ENCODE results near the gene C18orf63. TPM values are rescaled to one million over a fixed set of nuclear protein-coding genes. Genes with fewer than 3 reads are reported as not detected.

The C18orf63 gene
- total and polyA plus RNA-seq, 2 donors = under 0.01 to 0.09 TPM

DNA sequence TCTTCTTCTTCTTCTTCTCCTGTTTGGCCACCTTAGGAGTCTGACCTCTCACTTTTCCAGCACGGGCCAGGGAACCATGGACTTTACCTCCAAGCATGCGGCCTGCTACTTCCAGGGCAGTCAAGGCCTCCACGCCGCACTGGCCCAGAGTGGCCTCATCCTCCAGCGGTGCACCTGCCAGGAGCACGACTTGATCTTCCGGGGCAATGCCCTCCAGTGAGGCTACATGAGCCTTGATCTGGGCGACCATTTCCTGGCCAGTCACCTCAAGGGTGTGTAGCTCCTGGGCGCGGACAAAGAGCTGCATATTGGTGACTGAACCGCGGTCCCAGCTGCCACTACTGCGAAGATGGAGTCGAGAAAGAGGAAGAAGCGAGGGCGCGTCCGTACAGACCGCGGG lies 74.4 kb downstream of the C18orf63 start:
- Histone ChIP-seq H3K36me3 (ENCODE audit: control insufficient read depth in 2 of 2, insufficient read depth in 2 of 2, low read length in 1 of 2) (no peaks in the 10 kb centered on the region), H3K27me3 (ENCODE audit: control insufficient read depth in 2 of 2, insufficient read depth in 1 of 2, low read length in 1 of 2) (no peaks in the 10 kb centered on the region), H3K4me3 (ENCODE audit: low read length in 2 of 2) (no peak overlapping the region), H3K9me3 (ENCODE audit: control insufficient read depth in 2 of 2, insufficient read depth in 1 of 2, low read length in 1 of 2) (no peaks in the 10 kb centered on the region), H3K27ac (ENCODE audit: low read depth in 1 of 2, low read length in 1 of 2) (no peak overlapping the region), H3K4me1 (ENCODE audit: control insufficient read depth in 2 of 2, insufficient read depth in 2 of 2, low read length in 2 of 2) (peaks cover 0 to 4% of the 10 kb centered on the region in 2 donors)
- WGBS = 97% methylated on average over 20 of the region's 20 CpGs
- DNase-seq (ENCODE audit: low read depth in 6 of 9, low spot score in 9 of 9) = no peak

DNA sequence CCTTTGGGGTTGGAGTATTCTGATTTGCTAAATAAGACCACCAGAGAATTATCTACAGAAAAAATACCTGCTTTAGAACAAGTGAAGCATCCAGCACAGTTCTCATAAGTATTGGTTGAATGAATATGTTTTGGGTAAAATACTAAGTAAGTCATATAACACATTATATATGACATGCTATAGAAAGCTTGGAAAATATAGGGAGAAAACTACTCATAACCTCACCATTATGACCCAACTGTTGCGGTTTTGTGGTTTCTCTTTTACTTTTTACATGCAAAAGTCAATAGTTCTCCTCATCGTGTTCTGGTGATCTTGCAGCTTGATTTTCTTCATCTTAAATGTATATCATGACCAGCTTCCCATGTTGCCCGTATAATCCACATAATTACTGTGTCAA lies 75.3 kb downstream of the C18orf63 start:
- Histone ChIP-seq H3K9me3 (ENCODE audit: control insufficient read depth in 2 of 2, insufficient read depth in 1 of 2, low read length in 1 of 2) (no peaks in the 10 kb centered on the region), H3K27me3 (ENCODE audit: control insufficient read depth in 2 of 2, insufficient read depth in 1 of 2, low read length in 1 of 2) (no peaks in the 10 kb centered on the region), H3K4me1 (ENCODE audit: control insufficient read depth in 2 of 2, insufficient read depth in 2 of 2, low read length in 2 of 2) (peaks cover 0 to 4% of the 10 kb centered on the region in 2 donors), H3K36me3 (ENCODE audit: control insufficient read depth in 2 of 2, insufficient read depth in 2 of 2, low read length in 1 of 2) (no peaks in the 10 kb centered on the region), H3K27ac (ENCODE audit: low read depth in 1 of 2, low read length in 1 of 2) (no peak overlapping the region), H3K4me3 (ENCODE audit: low read length in 2 of 2) (no peak overlapping the region)
- WGBS = 49% methylated on average over 3 of the region's 3 CpGs
- DNase-seq (ENCODE audit: low read depth in 6 of 9, low spot score in 9 of 9) = no peak

DNA sequence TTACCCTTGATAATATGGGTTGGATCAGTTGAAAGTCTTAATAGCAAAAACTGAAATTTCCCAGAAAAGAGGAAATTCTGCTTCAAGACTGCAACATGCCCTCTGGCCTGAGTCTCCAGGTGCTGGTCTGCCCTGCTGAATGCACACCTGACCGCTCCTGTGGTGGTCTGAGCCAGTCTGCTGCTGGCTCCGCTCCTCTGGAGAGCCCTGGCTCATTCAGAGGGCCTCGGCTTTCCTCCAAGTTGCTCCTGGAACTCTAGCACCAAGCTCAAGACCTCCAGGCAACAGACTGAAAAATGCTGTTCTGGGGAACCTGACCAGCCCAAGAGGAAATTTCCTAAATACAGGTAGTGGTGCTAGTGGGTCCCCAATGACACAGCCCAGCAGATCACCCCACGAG lies 76.7 kb downstream of the C18orf63 start:
- Histone ChIP-seq H3K36me3 (ENCODE audit: control insufficient read depth in 2 of 2, insufficient read depth in 2 of 2, low read length in 1 of 2) (no peaks in the 10 kb centered on the region), H3K4me1 (ENCODE audit: control insufficient read depth in 2 of 2, insufficient read depth in 2 of 2, low read length in 2 of 2) (peaks cover 0 to 4% of the 10 kb centered on the region in 2 donors), H3K4me3 (ENCODE audit: low read length in 2 of 2) (no peak overlapping the region), H3K9me3 (ENCODE audit: control insufficient read depth in 2 of 2, insufficient read depth in 1 of 2, low read length in 1 of 2) (no peaks in the 10 kb centered on the region), H3K27ac (ENCODE audit: low read depth in 1 of 2, low read length in 1 of 2) (no peak overlapping the region), H3K27me3 (ENCODE audit: control insufficient read depth in 2 of 2, insufficient read depth in 1 of 2, low read length in 1 of 2) (no peaks in the 10 kb centered on the region)
- no peak for DNase-seq (ENCODE audit: low read depth in 6 of 9, low spot score in 9 of 9)
- 94% methylated on average over 4 of the region's 4 CpGs for WGBS

DNA sequence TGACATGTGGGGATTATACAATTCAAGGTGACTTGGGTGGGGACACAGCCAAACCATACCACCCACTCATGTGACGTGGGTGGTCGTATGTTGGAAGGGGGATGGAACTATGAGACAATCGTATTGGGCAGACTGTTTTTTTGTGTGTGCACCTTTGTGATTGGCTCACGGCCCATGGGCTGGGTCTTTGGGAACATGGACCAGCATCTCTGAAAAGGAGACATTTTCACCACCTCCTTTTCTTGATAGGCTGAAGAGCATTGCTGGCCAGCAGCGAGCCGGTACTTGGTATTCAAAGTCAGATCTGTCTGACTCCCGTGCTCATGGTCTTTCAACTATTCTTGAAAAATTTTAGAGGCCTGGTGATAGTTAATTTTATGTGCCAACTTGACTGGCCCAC lies 79.4 kb downstream of the C18orf63 start:
- Histone ChIP-seq H3K27ac (ENCODE audit: low read depth in 1 of 2, low read length in 1 of 2) (no peak overlapping the region), H3K9me3 (ENCODE audit: control insufficient read depth in 2 of 2, insufficient read depth in 1 of 2, low read length in 1 of 2) (no peaks in the 10 kb centered on the region), H3K27me3 (ENCODE audit: control insufficient read depth in 2 of 2, insufficient read depth in 1 of 2, low read length in 1 of 2) (no peaks in the 10 kb centered on the region), H3K4me1 (ENCODE audit: control insufficient read depth in 2 of 2, insufficient read depth in 2 of 2, low read length in 2 of 2) (no peaks in the 10 kb centered on the region), H3K4me3 (ENCODE audit: low read length in 2 of 2) (no peak overlapping the region), H3K36me3 (ENCODE audit: control insufficient read depth in 2 of 2, insufficient read depth in 2 of 2, low read length in 1 of 2) (no peaks in the 10 kb centered on the region)
- DNase-seq (ENCODE audit: low read depth in 6 of 9, low spot score in 9 of 9) = no peak
- WGBS = 97% methylated on average over 7 of the region's 7 CpGs

DNA sequence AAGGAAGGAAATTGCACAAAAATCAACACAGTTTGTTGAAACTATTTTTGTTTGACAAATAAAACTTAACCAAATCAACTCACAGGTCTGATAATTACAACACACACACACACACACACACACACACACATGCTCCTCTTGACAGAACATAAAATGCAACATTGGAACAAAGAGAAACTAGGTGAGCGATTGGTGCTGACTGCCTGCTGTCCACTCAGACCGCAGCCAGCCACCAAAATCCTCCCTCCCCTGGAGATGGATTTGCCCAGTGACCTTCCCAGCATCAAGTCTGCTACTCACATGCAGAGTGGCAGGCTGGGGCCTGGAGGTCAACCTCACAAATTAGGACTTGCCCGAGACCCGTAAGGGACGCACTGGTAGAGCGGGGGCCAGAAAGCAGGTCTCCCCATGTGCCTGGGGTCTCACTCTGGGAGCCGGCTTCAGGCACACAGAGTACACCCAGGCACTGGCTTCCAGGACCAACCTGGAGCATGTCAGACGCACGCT lies 80.1 kb downstream of the C18orf63 start:
- whole genome bisulfite sequencing = 96% methylated on average over 9 of the region's 9 CpGs
- H3K9me3 ChIP-seq (ENCODE audit: control insufficient read depth in 2 of 2, insufficient read depth in 1 of 2, low read length in 1 of 2) = no peaks in the 10 kb centered on the region
- H3K27me3 ChIP-seq (ENCODE audit: control insufficient read depth in 2 of 2, insufficient read depth in 1 of 2, low read length in 1 of 2) = no peaks in the 10 kb centered on the region
- DNase-seq (ENCODE audit: low read depth in 6 of 9, low spot score in 9 of 9) = no peak
- no peak overlapping the region for H3K27ac ChIP-seq (ENCODE audit: low read depth in 1 of 2, low read length in 1 of 2)
- no peaks in the 10 kb centered on the region for H3K4me1 ChIP-seq (ENCODE audit: control insufficient read depth in 2 of 2, insufficient read depth in 2 of 2, low read length in 2 of 2)
- no peaks in the 10 kb centered on the region for H3K36me3 ChIP-seq (ENCODE audit: control insufficient read depth in 2 of 2, insufficient read depth in 2 of 2, low read length in 1 of 2)
- no peak overlapping the region for H3K4me3 ChIP-seq (ENCODE audit: low read length in 2 of 2)

DNA sequence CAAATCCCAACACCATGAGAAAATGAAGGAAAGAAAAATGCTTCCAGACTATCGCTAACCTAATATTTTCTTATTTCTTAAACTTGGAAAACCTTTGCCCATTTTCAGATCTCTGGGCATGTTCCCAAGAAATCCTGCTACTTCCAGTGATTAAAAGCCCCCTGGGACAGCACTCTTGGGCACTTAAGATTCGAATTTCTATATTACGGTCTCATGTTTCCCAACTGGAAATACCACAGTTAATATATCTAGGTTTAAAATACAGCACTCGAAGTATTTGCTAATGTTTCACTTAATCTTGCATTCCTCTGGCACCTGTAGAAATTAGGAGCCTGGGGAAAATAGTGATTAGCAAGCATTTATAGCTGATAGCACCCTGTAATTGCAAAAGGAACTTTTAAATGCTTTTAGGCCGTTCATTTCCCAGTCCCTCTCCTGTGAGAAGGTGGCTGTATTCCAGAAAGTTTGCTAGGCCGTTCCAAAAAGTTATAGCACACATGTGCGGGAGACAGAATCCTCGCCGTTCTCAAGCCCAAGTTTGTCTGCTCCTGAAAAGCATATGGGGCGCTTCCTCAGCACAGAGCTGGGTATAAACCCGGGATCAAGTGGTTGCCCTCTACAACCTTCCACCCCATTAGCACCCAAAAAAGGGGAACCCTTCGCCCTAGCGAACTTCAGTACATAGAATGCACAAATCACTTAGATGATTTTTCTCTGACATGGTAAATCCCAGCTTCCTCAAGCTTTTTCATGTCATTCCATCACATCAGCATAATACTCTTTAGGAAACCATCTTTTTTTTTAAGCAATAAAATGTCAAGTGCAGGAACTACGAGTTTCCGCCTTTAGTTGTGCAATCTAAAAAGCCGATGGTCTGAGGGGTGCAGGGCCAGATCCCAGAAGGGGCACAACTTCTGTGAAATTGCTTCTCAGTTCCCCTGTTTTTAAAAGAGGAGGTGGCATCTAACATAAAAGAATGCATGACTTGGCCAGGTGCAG lies 80.8 kb downstream of the C18orf63 start:
- H3K36me3 ChIP-seq (ENCODE audit: control insufficient read depth in 2 of 2, insufficient read depth in 2 of 2, low read length in 1 of 2) = no peaks in the 10 kb centered on the region
- H3K27me3 ChIP-seq (ENCODE audit: control insufficient read depth in 2 of 2, insufficient read depth in 1 of 2, low read length in 1 of 2) = no peaks in the 10 kb centered on the region
- 92% methylated on average over 16 of the region's 16 CpGs for WGBS
- no peaks in the 10 kb centered on the region for H3K4me1 ChIP-seq (ENCODE audit: control insufficient read depth in 2 of 2, insufficient read depth in 2 of 2, low read length in 2 of 2)
- H3K27ac ChIP-seq (ENCODE audit: low read depth in 1 of 2, low read length in 1 of 2) = no peak overlapping the region
- no peak overlapping the region for H3K4me3 ChIP-seq (ENCODE audit: low read length in 2 of 2)
- no peak for DNase-seq (ENCODE audit: low read depth in 6 of 9, low spot score in 9 of 9)
- no peaks in the 10 kb centered on the region for H3K9me3 ChIP-seq (ENCODE audit: control insufficient read depth in 2 of 2, insufficient read depth in 1 of 2, low read length in 1 of 2)

DNA sequence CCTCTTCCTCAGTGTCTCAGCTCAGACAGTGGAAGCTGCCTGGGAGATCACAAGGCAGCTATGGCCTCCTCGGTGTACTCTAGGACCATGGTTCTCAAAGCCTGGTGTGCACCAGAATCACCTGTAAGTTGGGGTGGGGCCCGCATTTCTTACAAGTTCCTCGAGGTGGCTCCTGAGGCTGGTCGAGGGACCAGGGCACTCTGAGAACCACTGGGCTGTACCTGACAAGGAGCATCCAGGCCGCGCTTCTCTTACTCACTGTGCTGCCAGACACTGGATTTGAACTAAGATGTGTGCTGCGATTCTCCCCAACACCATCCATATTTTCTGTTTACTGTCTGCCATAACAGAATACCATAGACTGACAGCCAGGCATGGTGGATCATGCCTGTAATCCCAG lies 81.9 kb downstream of the C18orf63 start:
- Histone ChIP-seq H3K4me3 (ENCODE audit: low read length in 2 of 2) (no peak overlapping the region), H3K27me3 (ENCODE audit: control insufficient read depth in 2 of 2, insufficient read depth in 1 of 2, low read length in 1 of 2) (no peaks in the 10 kb centered on the region), H3K4me1 (ENCODE audit: control insufficient read depth in 2 of 2, insufficient read depth in 2 of 2, low read length in 2 of 2) (no peaks in the 10 kb centered on the region), H3K9me3 (ENCODE audit: control insufficient read depth in 2 of 2, insufficient read depth in 1 of 2, low read length in 1 of 2) (no peaks in the 10 kb centered on the region), H3K27ac (ENCODE audit: low read depth in 1 of 2, low read length in 1 of 2) (no peak overlapping the region), H3K36me3 (ENCODE audit: control insufficient read depth in 2 of 2, insufficient read depth in 2 of 2, low read length in 1 of 2) (no peaks in the 10 kb centered on the region)
- no peak for DNase-seq (ENCODE audit: low read depth in 6 of 9, low spot score in 9 of 9)
- WGBS = 95% methylated on average over 7 of the region's 7 CpGs

DNA sequence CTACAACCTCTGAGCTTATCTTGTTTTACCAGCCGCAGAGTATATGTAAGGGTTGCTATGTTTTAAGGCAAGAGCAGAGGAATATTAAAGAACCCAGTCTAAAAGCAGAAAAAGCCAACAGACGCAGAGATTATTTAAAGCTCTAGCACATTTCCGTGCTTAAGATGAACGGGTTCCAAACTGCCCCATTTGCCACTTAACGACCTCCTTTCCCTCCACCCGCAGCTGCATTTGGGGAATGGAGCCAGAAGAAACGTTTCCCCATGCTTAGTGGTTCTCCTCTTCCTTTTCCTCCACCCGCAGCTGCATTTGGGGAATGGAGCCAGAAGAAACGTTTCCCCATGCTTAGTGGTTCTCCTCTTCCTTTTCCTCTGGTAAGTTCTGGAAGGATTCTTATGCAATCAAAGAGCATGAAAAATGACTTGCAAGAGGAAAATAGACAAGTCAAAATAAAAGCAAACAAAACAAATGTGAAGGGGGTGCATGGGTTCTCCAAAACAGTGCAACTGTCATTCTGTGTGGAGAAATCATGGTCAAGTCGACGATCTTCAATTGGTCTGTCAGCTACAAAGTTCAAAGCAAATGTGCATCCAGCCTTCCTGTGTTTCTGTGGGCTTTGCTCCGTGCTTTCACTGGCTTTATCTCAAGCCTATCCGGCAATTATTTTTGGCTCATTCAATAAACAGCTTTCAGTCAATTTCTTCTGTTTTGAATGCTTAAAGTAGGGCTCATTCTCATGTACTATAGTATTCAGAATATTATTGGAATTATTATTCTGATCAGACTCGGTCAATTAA lies 83.7 kb downstream of the C18orf63 start:
- Histone ChIP-seq H3K27me3 (ENCODE audit: control insufficient read depth in 2 of 2, insufficient read depth in 1 of 2, low read length in 1 of 2) (no peaks in the 10 kb centered on the region), H3K9me3 (ENCODE audit: control insufficient read depth in 2 of 2, insufficient read depth in 1 of 2, low read length in 1 of 2) (no peaks in the 10 kb centered on the region), H3K27ac (ENCODE audit: low read depth in 1 of 2, low read length in 1 of 2) (no peak overlapping the region), H3K36me3 (ENCODE audit: control insufficient read depth in 2 of 2, insufficient read depth in 2 of 2, low read length in 1 of 2) (no peaks in the 10 kb centered on the region), H3K4me3 (ENCODE audit: low read length in 2 of 2) (no peak overlapping the region), H3K4me1 (ENCODE audit: control insufficient read depth in 2 of 2, insufficient read depth in 2 of 2, low read length in 2 of 2) (no peaks in the 10 kb centered on the region)
- DNase-seq (ENCODE audit: low read depth in 6 of 9, low spot score in 9 of 9) = no peak
- WGBS = 18% methylated on average over 14 of the region's 14 CpGs

DNA sequence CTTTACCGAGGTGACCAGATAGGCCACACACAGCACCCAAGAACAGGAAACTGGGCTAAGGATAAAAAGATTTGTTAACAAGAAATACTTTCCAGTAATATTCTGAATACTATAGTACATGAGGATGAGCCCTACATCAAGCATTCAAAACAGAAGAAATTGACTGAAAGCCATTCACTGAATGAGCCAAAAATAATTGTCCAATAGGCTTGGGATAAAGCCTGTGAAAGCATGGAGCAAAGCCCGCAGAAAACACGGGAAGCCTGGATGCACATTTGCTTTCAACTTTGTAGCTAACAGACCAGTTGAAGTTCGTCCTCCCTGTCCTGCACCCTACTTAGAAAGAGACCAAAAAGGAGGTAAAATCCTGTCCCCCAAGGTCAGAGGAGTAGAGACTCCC lies 85.2 kb downstream of the C18orf63 start:
- H3K27me3 ChIP-seq (ENCODE audit: control insufficient read depth in 2 of 2, insufficient read depth in 1 of 2, low read length in 1 of 2) = no peaks in the 10 kb centered on the region
- no peak for DNase-seq (ENCODE audit: low read depth in 6 of 9, low spot score in 9 of 9)
- H3K27ac ChIP-seq (ENCODE audit: low read depth in 1 of 2, low read length in 1 of 2) = no peak overlapping the region
- no peaks in the 10 kb centered on the region for H3K4me1 ChIP-seq (ENCODE audit: control insufficient read depth in 2 of 2, insufficient read depth in 2 of 2, low read length in 2 of 2)
- H3K36me3 ChIP-seq (ENCODE audit: control insufficient read depth in 2 of 2, insufficient read depth in 2 of 2, low read length in 1 of 2) = no peaks in the 10 kb centered on the region
- no peaks in the 10 kb centered on the region for H3K9me3 ChIP-seq (ENCODE audit: control insufficient read depth in 2 of 2, insufficient read depth in 1 of 2, low read length in 1 of 2)
- H3K4me3 ChIP-seq (ENCODE audit: low read length in 2 of 2) = no peak overlapping the region
- WGBS = 74% methylated on average over 4 of the region's 4 CpGs
